Renal cortex interstitium (tissue), 11 donors: ENCODE measurements around the gene DOCK8. TPM values are rescaled to one million over a fixed set of nuclear protein-coding genes. Genes with fewer than 3 reads are reported as not detected.
"Not testable (repeated sequence)": the region's sequence is repeated elsewhere in the genome, so short reads cannot be mapped to it uniquely, and the experiment has no call there.

Experiments
- DNase-seq, 11 donors: peaks; one replicate each; pipeline ENCODE4 v3.0.0-alpha.2; 2013; ENCODE audit warnings: low read depth in 9 of 11, low spot score in 4 of 11; ENCODE audit errors: extremely low read depth in 1 of 11
- polyA plus RNA-seq, 3 donors: library from polyadenylated mRNA; unstranded; fragments of 120-200 nt; gene quantifications; one replicate each; pipeline ENCODE4 v1.2.1, GENCODE V29; 2013; ENCODE audit not compliant: insufficient read length in 3 of 3

Gene DOCK8
- polyA plus RNA-seq, 3 donors: 10.3 to 13.6 (median 12.6) TPM

DNA sequence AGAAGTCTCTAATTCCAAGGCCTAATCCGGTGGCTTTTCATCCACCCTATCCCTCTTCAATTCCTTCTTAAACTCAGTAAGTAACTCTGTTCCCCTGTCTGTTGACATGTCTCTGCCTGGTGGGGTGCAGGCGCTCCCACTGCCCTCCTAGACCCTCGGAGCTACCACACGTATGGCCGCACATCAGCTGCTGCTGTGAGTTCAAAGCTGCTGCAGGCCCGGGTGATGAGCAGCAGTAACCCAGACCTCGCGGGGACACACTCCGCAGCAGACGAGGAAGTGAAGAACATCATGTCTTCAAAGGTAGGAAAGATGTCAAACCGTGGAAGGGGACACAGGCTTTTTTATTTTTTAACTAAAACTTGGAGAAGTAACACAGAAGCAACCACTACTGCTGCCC is 167.7 kb downstream of the DOCK8 start:
- no peak for DNase-seq

DNA sequence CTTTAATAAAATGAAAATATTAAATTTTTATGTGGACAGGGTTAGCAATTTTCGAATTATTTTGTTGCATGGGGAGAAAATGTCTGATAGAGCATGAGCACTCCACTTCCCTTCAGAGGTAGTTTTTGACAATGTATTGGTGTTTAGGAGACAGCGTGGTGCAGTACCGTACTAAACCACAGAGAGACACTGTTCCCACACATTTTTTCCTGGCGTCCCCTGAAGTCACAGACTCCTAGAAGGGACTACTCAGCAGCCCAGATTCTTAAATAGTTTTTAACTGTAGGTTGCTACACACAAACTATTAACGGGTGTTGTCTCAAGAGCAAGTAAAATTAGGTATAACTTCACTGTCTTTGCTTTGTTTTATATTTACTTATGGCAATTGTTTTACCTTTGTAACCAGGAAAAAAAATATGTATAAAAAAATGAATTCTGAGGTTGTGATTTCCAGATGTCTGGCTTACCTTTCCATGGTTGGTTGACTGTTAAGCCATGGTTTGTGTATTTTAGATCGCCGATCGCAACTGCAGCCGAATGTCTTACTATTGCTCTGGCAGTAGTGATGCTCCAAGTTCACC is 171.2 kb downstream of the DOCK8 start:
- peak; percentile 45 to 75 (median 60) for DNase-seq

DNA sequence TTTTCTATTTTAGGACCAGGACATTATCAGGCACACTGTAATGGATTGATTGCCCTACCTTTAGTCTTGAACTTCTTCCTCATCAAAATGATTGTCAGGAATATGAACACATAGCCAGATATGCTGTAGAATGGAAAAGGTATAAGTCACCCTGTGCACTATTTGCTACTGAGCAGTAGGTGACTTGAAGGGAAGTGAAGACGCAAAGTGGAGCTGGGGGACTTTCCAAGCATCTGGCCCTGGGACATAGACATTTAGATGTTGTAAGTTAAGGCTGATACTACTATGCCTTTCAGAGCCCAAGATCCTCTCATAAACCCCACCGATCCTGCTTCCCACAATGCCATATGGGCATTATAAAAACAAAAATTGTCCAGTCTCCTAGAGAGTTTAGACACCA is 174.5 kb downstream of the DOCK8 start:
- no peak for DNase-seq

DNA sequence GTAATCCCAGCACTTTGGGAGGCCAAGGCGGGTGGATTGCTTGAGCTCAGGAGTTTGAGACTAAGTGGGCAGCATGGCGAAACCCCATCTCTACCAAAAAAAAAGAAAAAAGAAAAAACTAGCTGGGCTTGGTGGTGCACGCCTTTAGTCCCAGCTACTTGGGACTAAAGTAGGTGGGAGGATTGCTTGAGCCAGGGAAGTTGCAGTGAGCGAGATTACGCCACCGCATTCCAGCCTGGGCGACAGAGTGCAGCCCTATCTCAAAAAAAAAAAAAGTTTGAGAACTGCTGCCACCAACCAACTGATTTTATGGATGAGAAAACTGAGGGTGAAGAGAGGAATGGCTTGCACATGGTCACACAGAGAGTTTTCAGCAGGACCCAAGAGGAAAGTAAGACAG is 175.1 kb downstream of the DOCK8 start:
- DNase-seq: no peak

DNA sequence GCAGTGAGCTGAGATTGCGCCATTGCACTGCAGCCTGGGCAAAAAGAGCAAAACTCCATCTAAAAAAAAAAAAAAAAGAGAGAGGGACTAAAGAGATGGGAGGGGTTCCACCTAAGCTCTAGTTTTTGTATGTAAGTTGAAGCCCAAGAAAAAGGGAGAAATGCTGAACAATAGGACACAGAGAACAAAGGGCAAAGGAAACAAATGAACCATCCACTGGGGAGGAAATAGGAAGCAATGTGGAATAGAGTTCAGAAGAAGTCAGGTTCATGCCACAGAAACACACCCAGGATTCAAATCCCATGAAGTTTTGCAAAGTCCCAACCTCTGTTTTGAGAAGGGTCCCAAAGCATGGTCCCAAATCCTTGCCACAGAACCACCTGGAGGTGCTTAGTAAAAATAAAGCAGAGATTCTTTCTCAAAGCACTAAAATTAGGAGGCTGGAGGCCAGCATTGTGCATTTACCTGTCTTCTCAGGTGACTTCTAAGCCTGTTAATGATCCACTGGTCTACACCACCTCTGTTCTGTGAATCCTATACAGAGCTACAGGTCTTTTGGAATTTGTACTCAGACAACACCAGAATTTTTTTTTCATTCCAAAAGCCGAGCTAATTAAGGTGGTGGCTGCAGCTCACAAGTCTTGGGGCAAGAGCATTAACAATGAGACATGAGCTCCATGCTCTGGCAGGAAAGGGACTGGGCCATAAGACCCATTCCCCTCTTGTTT is 177.6 kb downstream of the DOCK8 start:
- DNase-seq: no peak

DNA sequence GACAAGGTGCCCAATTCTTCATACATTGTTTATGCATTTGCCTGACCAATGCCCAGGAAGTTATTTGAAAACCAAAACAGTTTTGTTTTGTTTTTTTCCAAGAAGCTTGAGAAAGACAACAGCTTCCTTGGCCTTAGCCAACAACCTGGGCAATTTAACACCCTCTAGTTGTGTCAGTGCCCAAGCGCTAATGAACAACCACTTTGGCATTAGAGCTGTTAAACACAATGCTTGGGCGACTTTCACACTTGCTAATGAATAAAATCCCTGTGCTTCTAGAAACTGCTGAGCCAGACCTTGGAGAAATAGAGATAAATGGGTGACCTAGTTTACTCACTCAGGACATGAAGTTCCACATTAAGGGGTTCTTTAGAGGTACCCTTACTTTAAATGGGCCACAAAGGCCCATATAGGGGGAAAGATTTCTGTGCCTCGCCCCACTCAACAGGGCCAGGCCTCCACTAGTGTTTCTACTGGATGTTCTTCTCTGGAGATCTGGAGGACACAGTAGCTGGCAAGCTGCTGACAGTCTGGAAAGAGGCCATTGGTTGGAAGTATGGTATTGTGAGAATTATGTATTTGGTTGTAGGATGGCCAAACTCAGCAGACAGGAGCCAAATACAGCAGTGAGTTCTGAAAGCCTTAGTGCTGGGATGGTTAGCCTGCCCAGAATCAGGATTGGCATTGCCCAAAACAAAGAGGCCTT is 179.8 kb downstream of the DOCK8 start:
- no peak for DNase-seq

DNA sequence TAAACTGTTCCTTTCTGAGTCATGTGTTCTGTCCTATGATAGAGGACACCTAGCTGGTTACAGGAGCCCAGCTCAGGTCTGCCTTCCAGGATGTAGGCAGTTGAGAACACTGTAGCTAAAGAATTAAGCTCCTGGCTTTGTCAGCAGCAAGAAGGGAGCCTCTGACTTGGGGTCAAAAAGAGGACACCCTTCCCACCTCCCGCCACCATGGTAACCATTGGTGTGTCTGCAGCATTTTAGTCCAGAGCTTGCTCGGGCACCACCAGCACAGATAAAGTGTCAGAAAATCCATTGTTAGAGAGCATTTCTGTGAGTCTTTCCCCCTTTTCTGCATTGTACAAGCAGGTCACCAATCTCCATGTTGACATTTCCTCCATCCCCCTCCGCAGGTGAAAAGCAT is 181.7 kb downstream of the DOCK8 start:
- no peak for DNase-seq

DNA sequence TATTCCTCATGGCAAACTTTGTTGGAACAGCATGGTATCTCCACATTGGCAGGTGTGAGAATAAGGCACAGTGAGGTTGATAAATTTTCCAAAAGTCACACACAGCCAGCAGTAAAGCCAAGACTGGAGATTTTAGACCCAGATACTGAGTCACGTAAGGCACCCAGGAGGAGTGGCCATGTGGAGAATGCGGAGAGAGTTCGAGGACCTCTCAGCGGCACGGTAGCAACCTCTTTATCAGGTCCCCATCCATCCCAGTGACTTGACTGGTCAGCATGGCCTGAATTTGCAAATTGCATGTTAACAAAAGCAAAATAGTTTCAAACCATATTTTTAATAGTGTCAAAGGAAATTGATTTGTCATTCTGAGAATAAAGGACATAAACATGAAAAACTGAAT is 183.4 kb downstream of the DOCK8 start:
- no peak for DNase-seq

DNA sequence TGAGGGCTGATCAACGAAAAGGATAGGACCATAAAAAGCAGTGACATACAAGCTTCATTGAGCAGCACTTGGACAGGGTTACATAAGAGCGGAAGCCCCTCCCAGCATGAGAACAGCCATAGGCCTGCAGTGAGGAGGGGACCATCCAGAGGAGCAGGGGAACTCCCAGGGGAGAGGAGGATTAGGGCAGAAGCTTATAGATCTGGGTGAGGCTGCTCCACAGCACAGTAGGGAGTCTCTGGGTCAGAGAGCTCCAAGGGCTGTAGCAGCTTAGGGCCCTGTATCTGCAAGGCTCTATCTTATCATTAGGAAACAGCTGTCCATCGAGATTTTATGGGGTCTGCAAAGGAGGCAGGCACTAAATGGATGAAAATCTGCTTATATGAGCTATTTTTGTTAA is 186.6 kb downstream of the DOCK8 start:
- no peak for DNase-seq

DNA sequence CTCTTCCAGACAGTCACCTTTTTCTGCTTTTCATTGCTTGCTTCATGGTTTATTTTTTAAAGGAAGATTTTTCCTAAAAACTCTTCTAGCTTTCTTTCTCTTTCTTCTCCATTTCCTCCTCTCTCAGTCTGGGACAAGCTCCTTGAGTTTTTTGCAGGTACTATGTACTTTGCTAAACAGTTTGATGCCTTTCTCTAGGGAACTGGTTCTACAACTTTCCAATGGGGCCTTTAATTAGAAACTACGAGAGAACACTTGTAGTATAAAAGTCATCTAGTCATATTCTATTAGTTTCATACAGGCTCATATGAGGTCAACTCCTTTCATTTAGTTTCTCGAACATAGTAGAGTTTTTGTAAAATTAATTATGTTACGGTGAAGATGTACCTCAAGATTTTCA is 189.6 kb downstream of the DOCK8 start:
- DNase-seq: peak in 5 of 11 donors; percentile 7 to 43 (median 26)

DNA sequence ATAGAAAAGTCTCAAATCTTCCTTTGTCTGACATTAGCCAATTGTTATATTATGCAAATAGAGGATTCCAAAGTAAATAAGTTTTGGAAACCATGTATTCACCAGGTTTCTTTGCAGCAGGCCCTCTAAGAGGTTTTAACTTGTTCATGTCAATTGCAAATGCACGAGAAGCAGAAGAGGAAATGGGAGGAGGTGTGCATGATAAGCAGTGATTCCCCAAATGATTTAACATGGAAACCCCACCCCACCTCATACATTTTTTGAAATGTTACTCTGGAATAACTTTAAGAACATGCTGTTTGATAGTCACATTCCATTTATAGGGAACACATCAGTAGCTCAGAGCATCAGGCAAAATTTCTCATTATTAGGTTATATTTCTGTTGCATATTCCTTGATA is 190.7 kb downstream of the DOCK8 start:
- no peak for DNase-seq

DNA sequence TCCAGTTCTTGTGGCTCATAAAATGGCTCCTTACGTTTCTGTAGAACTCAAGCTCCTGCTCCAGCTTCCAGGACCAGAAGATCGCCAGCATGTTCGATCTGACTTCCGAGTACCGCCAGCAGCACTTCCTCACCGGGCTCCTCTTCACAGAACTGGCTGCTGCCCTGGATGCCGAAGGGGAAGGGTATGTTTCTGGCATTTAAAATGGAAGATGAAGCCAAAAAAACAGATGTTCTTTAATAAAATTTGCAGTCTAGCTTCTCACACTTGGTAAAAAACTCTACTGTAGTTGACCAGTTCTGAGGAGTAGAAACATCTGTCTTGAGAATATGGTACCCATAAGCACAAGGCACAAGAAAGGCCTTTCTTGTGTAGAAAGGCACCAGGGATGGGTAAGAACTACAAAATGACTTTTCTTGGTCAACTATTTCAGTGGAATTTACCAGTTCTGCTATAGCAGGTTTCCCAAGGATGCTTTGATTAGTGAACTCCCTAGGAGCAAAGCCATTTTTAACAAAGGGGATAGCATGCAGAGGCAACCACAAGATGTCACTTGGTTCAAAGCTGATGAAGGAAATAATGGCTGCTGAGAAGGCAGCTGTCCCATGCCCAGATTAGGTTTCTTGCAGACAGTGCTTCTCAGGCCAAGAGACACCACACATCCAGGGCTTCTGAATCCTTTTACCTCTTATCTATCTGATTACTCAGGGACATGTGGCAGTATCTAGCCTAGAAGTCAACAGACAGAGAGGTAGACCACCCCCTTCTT is 192.4 kb downstream of the DOCK8 start:
- DNase-seq: no peak

DNA sequence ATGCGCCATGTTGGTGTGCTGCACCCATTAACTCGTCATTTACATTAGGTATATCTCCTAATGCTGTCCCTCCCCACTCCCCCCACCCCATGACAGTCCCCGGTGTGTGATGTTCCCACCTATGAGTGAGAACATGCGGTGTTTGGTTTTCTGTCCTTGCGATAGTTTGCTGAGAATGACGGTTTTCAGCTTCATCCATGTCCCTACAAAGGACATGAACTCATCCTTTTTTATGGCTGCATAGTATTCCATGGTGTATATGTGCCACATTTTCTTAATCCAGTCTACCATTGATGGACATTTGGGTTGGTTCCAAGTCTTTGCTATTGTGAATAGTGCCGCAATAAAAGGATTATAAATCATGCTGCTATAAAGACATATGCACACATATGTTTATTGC is 195.0 kb downstream of the DOCK8 start:
- not testable (repeated sequence) for DNase-seq

DNA sequence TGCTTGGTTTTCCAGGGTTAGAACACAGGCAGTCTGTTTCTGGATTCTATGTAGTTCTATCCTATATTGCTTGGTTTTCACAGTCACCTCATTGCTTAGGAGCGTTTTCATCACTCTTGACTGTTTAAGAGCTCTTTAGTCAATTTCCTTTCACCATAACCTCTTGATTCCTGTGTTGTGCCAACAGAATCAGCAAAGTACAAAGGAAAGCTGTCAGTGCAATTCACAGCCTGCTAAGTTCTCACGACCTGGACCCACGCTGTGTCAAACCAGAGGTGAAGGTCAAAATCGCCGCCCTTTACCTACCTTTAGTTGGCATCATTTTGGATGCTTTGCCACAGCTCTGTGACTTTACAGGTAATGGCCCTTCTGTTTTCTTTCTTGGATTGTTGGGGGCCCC is 199.9 kb downstream of the DOCK8 start:
- no peak for DNase-seq

DNA sequence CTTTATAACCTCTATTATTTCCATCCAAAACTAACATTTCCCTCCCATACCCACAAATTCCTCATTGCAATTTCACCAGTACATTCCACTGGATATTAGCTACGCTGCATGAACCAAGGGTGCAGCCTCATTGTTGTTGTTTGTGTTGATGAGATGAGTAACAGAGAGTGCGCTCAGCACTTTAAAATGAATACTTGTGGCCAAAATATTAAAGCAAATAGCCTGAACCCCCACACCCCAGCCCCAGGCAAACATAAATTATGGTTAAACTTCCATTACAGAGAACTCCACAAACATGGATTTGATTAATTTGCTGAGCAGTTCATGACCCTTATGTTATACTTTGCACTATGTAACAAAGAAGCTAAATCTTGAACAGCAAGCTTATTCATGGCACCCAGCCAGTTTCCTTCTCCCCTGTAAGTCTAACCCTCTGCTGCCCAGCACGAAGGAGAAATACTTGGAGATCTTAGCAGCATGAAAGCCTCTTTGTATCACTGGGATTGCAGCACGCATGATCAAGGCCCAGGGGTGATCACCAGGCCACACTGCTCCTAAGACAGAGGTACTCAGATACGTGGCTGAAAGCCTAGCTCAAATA is 205.0 kb downstream of the DOCK8 start:
- DNase-seq: peak in 6 of 11 donors; percentile 26 to 70 (median 42)

DNA sequence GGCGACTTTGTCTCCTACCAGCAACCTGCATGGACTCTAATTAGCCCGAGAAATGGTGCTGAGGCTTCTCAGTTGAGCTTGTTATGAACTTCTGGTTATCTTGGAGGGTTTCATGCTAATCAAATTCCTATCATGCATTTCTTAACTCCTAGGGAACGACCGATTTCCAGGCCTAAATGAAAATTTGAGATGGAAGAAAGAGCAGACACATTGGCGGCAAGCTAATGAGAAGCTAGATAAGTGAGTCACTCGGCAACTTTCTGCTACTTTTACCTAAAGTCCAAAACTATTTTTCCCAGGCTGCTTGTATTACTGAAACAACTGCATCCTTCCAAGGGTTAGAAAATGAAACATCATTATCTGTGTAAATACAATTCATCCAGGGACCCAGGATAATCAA is 207.2 kb downstream of the DOCK8 start:
- no peak for DNase-seq

DNA sequence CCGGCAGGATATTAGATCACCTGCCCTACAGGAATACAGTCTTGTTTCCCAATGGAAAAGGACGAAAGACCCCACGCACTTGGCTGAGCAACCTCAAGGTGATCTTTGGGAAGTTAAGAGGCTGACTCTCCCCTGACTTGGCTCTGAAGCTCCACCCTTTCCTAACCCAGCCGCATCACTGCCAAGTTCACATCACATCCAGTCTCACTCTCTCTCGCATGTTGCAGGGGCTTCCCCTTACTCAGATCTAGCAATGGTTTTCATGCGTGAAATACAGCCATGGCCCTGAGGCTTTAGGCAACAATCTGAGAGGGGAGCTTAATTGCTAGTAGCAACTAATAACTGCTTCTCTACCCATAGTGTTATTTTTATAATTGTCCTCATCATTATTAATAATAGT is 211.6 kb downstream of the DOCK8 start:
- no peak for DNase-seq

DNA sequence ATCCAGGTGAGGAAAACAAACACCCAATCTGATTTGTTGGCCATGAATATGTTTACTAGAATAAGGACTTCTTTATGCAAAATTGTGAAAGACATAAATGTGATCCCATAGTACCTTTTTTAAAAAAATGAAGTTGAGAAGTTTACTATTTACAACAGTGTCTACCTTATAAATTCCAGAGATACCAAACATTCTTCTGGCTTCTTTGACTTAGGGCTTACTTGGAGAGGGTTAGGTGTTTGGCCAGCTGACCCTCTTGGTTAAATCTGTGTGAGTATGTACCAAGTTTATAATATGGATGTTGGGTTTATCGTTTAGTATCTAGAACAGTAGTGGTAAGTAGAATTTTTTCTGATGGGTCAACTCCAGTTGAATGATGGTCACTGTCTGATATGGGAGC is 212.3 kb downstream of the DOCK8 start:
- no peak for DNase-seq

DNA sequence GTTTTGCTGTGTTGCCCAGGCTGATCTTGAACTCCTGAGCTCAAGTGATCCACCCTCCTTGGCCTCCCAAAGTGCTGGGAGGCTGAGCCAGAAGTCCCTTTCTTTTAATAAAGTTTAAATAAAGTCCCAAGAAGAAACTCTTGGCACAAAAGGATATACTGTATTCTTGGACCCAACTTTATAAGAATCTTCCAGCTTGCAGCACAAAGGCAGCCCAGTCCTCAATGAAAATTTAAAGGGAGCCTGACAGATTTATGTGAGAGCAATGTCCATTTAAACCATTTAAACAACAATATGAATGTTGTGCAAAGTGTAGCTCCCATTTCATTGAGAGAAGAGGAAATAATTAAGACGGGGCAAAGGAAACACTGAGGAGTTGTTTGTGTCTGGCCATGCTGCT is 217.0 kb downstream of the DOCK8 start:
- no peak for DNase-seq
